Measurements from ENCODE around the gene ARRDC1.

The ARRDC1 gene

DNA sequence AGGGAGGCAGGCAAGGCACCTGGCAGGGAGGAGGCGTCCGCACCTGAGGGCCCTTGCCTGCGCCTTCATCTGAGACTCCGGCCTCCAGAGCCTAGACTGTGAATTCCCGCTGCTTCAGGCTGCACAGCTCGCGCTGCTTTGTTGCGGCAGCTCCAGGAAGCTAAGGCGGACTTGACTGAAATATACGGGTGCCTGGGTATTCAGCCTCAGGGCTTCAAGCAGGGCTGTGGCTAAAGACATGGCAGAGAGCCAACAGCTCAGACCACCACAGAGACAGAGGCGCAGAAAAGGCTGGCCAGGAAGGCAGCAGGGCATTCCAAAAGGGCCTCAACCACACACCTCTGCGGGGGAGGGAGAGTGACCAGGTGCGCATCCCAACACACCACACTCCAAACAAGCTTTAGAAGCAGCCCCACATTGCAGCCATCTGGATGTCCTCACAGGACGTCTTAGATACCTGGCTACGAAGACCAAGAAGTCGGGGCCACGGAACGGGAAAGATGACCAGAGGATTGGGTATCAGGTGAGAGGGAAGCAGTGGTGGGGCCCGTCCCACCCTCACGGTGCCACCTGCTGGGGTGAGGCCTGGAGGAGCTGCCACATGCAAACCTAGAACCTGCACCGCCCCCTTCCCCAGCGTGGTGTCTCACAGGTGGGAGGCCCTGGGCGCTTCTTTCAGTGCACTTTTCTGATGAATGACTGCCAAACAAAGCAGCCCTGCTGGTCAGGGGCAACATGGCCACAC, 25.1 kb upstream of the ARRDC1 start:
- Mint-ChIP-seq H3K27me3 (no peaks in the 10 kb centered on the region), H3K27ac (no peak overlapping the region), H3K4me3 (no peak overlapping the region), H3K36me3 (peaks cover 2% of the 10 kb centered on the region), H3K4me1 (ENCODE audit: low read depth) (peaks cover 28% of the 10 kb centered on the region), H3K9me3 (ENCODE audit: low read depth) (no peaks in the 10 kb centered on the region)

- Mint-ChIP-seq H3K4me3 (no peak overlapping the region), H3K36me3 (peaks cover 2% of the 10 kb centered on the region), H3K9me3 (ENCODE audit: low read depth) (no peaks in the 10 kb centered on the region), H3K27me3 (no peaks in the 10 kb centered on the region), H3K4me1 (ENCODE audit: low read depth) (peaks cover 22% of the 10 kb centered on the region), H3K27ac (no peak overlapping the region)
Observed at GRCh38 chr9:137580954-137581322, 24.5 kb upstream of the ARRDC1 start.

- Mint-ChIP-seq H3K27me3 (no peaks in the 10 kb centered on the region), H3K4me1 (ENCODE audit: low read depth) (peaks cover 17% of the 10 kb centered on the region), H3K27ac (no peak overlapping the region), H3K9me3 (ENCODE audit: low read depth) (no peaks in the 10 kb centered on the region), H3K4me3 (no peak overlapping the region), H3K36me3 (no peaks in the 10 kb centered on the region)
Observed at GRCh38 chr9:137581361-137582285, 23.9 kb upstream of the ARRDC1 start.

GRCh38 chr9:137582286-137582860, 23.1 kb upstream of the ARRDC1 start:
- Mint-ChIP-seq H3K27ac (no peak overlapping the region), H3K27me3 (no peaks in the 10 kb centered on the region), H3K36me3 (no peaks in the 10 kb centered on the region), H3K9me3 (ENCODE audit: low read depth) (no peaks in the 10 kb centered on the region), H3K4me1 (ENCODE audit: low read depth) (peaks cover 11% of the 10 kb centered on the region), H3K4me3 (no peak overlapping the region)

DNA sequence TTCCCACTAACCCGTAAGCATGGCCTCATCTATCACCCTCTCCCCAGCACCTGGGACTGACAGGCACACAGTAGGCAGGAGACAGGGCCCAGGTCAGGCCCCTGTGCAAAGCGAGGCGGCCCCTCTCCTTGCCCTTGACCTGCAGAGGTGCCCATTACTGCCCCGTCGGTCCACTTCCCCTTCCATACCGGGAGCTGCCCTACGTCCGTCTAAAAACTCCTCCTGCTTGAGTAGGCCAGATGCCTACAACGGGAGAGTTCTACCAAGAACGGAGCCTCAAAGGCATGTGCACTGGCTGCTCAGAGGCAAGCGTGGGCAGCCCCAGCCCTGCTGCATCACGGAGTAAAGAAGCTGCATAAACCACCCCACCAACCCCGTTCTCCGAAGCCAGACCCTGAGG, 22.1 kb upstream of the ARRDC1 start:
- H3K27ac Mint-ChIP-seq, result no peak overlapping the region
- H3K36me3 Mint-ChIP-seq, result peaks cover 2% of the 10 kb centered on the region
- H3K4me1 Mint-ChIP-seq (ENCODE audit: low read depth), result peaks cover 12% of the 10 kb centered on the region
- H3K9me3 Mint-ChIP-seq (ENCODE audit: low read depth), result no peaks in the 10 kb centered on the region
- H3K27me3 Mint-ChIP-seq, result no peaks in the 10 kb centered on the region
- H3K4me3 Mint-ChIP-seq, result no peak overlapping the region

DNA sequence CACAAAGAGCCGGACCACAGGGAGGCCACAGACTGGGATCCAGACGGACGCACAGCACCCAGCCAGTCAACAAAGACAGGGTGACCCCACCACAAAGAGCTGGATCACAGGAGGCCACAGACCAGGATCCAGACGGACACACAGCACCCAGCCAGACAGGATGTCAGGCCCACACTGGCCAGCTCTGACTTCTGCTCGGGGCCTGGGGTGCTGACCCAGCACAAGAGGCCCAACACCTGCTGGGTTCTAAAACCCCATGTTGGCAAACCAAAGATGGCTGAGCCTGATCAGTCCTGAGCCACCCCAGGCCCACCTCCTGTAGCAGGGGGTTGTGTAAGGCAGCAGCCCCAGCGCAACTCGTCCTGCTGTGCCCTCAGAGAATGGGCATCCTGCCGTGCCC, 21.5 kb upstream of the ARRDC1 start:
- Mint-ChIP-seq H3K9me3 (ENCODE audit: low read depth) (no peaks in the 10 kb centered on the region), H3K4me3 (no peak overlapping the region), H3K36me3 (peaks cover 2% of the 10 kb centered on the region), H3K4me1 (ENCODE audit: low read depth) (peaks cover 12% of the 10 kb centered on the region), H3K27ac (no peak overlapping the region), H3K27me3 (no peaks in the 10 kb centered on the region)

- no peak overlapping the region for H3K4me3 Mint-ChIP-seq
- no peaks in the 10 kb centered on the region for H3K27me3 Mint-ChIP-seq
- peaks cover 2% of the 10 kb centered on the region for H3K36me3 Mint-ChIP-seq
- H3K4me1 Mint-ChIP-seq (ENCODE audit: low read depth), result peaks cover 9% of the 10 kb centered on the region
- no peaks in the 10 kb centered on the region for H3K9me3 Mint-ChIP-seq (ENCODE audit: low read depth)
- H3K27ac Mint-ChIP-seq, result no peak overlapping the region
Observed at GRCh38 chr9:137586854-137587253, 18.6 kb upstream of the ARRDC1 start.

GRCh38 chr9:137588311-137588710, 17.2 kb upstream of the ARRDC1 start:
- peaks cover 9% of the 10 kb centered on the region for H3K4me1 Mint-ChIP-seq (ENCODE audit: low read depth)
- peak overlapping the region; percentile 91 for H3K4me3 Mint-ChIP-seq
- H3K27ac Mint-ChIP-seq, result no peak overlapping the region
- H3K9me3 Mint-ChIP-seq (ENCODE audit: low read depth), result no peaks in the 10 kb centered on the region
- H3K36me3 Mint-ChIP-seq, result peaks cover 2% of the 10 kb centered on the region
- H3K27me3 Mint-ChIP-seq, result no peaks in the 10 kb centered on the region

DNA sequence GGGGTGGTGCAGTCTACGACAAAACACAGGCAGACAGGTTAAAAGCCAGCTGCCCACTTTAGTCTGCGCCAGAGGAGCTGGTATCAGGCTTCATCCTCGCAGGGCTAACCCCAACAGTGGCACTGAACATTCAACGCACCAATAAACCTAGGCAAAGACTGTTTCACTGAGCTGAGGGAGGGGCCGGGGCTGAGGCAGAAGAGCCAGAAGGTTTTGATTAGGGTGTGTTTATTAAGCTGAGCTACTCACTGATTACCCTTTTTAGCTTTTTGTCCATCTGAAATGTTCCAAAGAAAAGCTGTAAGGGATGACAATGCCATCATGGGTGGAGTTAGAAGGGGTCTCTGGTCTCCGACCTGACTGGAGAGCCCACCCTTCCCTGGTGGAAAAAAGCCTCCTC, 16.6 kb upstream of the ARRDC1 start:
- peaks cover 9% of the 10 kb centered on the region for H3K4me1 Mint-ChIP-seq (ENCODE audit: low read depth)

DNA sequence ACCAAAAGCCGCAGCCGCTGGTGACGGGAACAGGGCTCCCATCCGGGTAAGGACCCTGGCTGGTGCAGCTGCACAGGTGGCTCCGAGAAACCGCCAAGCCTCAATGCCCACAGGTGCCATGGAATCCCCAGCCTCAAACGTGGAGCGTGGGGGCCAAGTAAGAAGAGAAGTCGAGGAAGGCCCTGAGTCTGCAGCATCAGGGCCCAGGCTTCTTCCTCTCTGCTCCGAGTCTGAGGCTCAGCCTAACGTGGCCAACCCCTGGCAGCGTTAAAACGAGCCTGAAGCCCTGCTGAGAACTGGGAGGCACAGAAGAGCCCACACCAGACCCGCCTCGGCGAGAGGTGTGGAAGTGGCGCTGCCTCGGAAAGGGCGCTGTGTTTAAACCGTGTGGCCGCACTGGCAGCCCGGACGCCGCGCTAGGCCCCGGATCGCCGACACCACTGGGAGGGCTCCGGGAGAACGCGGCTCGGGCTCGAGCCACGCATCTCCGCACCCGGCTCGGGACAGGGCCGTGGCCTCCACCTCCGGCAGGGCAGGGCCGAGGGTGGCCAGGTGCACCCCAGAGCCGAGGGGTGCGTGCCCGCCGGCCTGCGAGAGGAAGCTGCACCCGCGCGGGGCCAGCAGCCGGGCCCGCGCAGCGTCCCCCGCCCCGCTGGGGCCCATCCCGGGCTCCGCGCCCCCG, 15.9 kb upstream of the ARRDC1 start:
- H3K4me3 Mint-ChIP-seq, result peak overlapping the region; percentile 91
- peak overlapping the region; percentile 68 for H3K27ac Mint-ChIP-seq
- H3K36me3 Mint-ChIP-seq, result peaks cover 2% of the 10 kb centered on the region
- peaks cover 9% of the 10 kb centered on the region for H3K4me1 Mint-ChIP-seq (ENCODE audit: low read depth)
- H3K9me3 Mint-ChIP-seq (ENCODE audit: low read depth), result no peaks in the 10 kb centered on the region
- H3K27me3 Mint-ChIP-seq, result no peaks in the 10 kb centered on the region

More for the DNA sequence above, 16.6 kb upstream of the ARRDC1 start:
- Mint-ChIP-seq H3K9me3 (ENCODE audit: low read depth) (no peaks in the 10 kb centered on the region), H3K4me3 (peak overlapping the region; percentile 91), H3K27me3 (no peaks in the 10 kb centered on the region), H3K27ac (no peak overlapping the region), H3K36me3 (peaks cover 2% of the 10 kb centered on the region)

- Mint-ChIP-seq H3K4me3 (no peak overlapping the region), H3K27me3 (no peaks in the 10 kb centered on the region), H3K36me3 (peaks cover 2% of the 10 kb centered on the region), H3K9me3 (ENCODE audit: low read depth) (no peaks in the 10 kb centered on the region), H3K27ac (no peak overlapping the region), H3K4me1 (ENCODE audit: low read depth) (peaks cover 9% of the 10 kb centered on the region)
Observed at GRCh38 chr9:137590123-137590468, 15.4 kb upstream of the ARRDC1 start.

- Mint-ChIP-seq H3K9me3 (ENCODE audit: low read depth) (no peaks in the 10 kb centered on the region), H3K4me3 (peak within 1 kb of the TSS; percentile 96), H3K27ac (peak within 1 kb of the TSS; percentile 98), H3K4me1 (ENCODE audit: low read depth) (peaks cover 9% of the 10 kb centered on the region), H3K36me3 (peaks cover 2% of the 10 kb centered on the region), H3K27me3 (no peaks in the 10 kb centered on the region)
Observed at GRCh38 chr9:137590469-137591383, 14.8 kb upstream of the ARRDC1 start, which contains the start of gene ZMYND19. ZMYND19 (minus strand) TSS chr9:137590512; CDS start chr9:137590263, 249 bp downstream.

DNA sequence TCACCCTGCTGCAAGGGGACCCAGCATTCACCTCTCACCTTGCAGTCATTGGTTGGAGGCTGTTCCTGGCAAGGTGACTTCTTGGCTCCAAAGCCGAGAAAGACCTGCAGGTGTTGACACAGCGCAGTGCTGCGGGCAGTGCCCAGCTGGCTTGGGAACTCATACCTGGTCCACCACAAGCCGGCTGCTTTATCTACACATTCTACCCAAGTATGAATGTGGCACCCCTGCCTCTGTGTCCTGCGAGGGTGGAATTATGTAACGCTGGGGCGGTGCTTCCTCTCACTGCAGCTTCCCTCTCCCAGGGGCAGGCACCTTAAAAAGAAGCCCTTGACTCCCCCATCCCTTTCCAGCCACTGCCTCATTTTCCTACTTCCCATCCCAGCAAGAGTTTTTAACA, 12.7 kb upstream of the ARRDC1 start:
- Mint-ChIP-seq H3K4me3 (peak overlapping the region; percentile 42), H3K27me3 (no peaks in the 10 kb centered on the region), H3K9me3 (ENCODE audit: low read depth) (no peaks in the 10 kb centered on the region), H3K4me1 (ENCODE audit: low read depth) (peaks cover 8% of the 10 kb centered on the region), H3K36me3 (peaks cover 2% of the 10 kb centered on the region), H3K27ac (no peak overlapping the region)

- peak overlapping the region; percentile 42 for H3K4me3 Mint-ChIP-seq
Observed at GRCh38 chr9:137593176-137593575, 12.3 kb upstream of the ARRDC1 start.

More at GRCh38 chr9:137593176-137593575, 12.3 kb upstream of the ARRDC1 start:
- peaks cover 4% of the 10 kb centered on the region for H3K4me1 Mint-ChIP-seq (ENCODE audit: low read depth)
- no peak overlapping the region for H3K27ac Mint-ChIP-seq
- H3K9me3 Mint-ChIP-seq (ENCODE audit: low read depth), result no peaks in the 10 kb centered on the region
- no peaks in the 10 kb centered on the region for H3K27me3 Mint-ChIP-seq
- H3K36me3 Mint-ChIP-seq, result no peaks in the 10 kb centered on the region

All from activated naive CD8-positive, alpha-beta T cell (primary cell).